Adipocyte (in vitro differentiated cells): ENCODE measurements around the gene GARIN1A.
A peak's percentile ranks its signal among the peaks of the same experiment; 100 is the strongest.
"Not testable (repeated sequence)": the region's sequence is repeated elsewhere in the genome, so short reads cannot be mapped to it uniquely, and the experiment has no call there.

ENCODE experiments used
- DNase-seq: peaks from one replicate; pipeline ENCODE4 v3.0.0-alpha.2; 2015; ENCODE audit warnings: low read depth
- H3K27me3 ChIP-seq: replicated peaks from 2 replicates; pipeline ENCODE4 v1.7.0; 2013; ENCODE audit warnings: mild to moderate bottlenecking, low read length, moderate library complexity; ENCODE audit not compliant: control insufficient read depth, insufficient read depth
- H3K36me3 ChIP-seq: 2 replicates; pipeline ENCODE4 v1.7.0; 2013; ENCODE audit warnings: low read length, mild to moderate bottlenecking, moderate library complexity; ENCODE audit not compliant: control insufficient read depth, insufficient read depth, severe bottlenecking
- H3K4me1 ChIP-seq: 2 replicates; pipeline ENCODE4 v1.7.0; 2013; ENCODE audit warnings: mild to moderate bottlenecking, low read length, moderate library complexity; ENCODE audit not compliant: control insufficient read depth, insufficient read depth
- H3K4me3 ChIP-seq: 2 replicates; pipeline ENCODE4 v1.7.0; 2013; ENCODE audit warnings: mild to moderate bottlenecking, low read length, moderate library complexity
- H3K9ac ChIP-seq: 2 replicates; pipeline ENCODE4 v1.7.0; 2013; ENCODE audit warnings: mild to moderate bottlenecking, low read length, moderate library complexity
- H3K9me3 ChIP-seq: 2 replicates; pipeline ENCODE4 v1.7.0; 2013; ENCODE audit warnings: mild to moderate bottlenecking, low read length, moderate library complexity; ENCODE audit not compliant: control insufficient read depth

The GARIN1A gene

GRCh38 chr7:128683738-128684137 lies 11.6 kb downstream of the GARIN1A start:
- H3K9me3 ChIP-seq, DNase-seq, H3K4me3 ChIP-seq, H3K4me1 ChIP-seq, H3K27me3 ChIP-seq, H3K9ac ChIP-seq: not testable (repeated sequence)
- peaks cover 77% of the 10 kb centered on the region for H3K36me3 ChIP-seq

- no peak for DNase-seq
Observed at GRCh38 chr7:128687131-128687530, 15.0 kb downstream of the GARIN1A start.

GRCh38 chr7:128688492-128688891 lies 16.4 kb downstream of the GARIN1A start:
- H3K4me1 ChIP-seq, result no peaks in the 10 kb centered on the region
- H3K4me3 ChIP-seq, result no peak overlapping the region
- DNase-seq, result no peak
- H3K36me3 ChIP-seq, result peaks cover 38% of the 10 kb centered on the region
- no peak overlapping the region for H3K9ac ChIP-seq
- no peaks in the 10 kb centered on the region for H3K9me3 ChIP-seq
- no peaks in the 10 kb centered on the region for H3K27me3 ChIP-seq

More at GRCh38 chr7:128687131-128687530, 15.0 kb downstream of the GARIN1A start:
- Histone ChIP-seq H3K27me3 (no peaks in the 10 kb centered on the region), H3K9ac (no peak overlapping the region), H3K4me1 (no peaks in the 10 kb centered on the region), H3K9me3 (no peaks in the 10 kb centered on the region), H3K36me3 (peaks cover 52% of the 10 kb centered on the region), H3K4me3 (no peak overlapping the region)

- not testable (repeated sequence) for H3K4me1 ChIP-seq, H3K9me3 ChIP-seq, H3K4me3 ChIP-seq, DNase-seq, H3K9ac ChIP-seq, H3K27me3 ChIP-seq
- H3K36me3 ChIP-seq, result peaks cover 30% of the 10 kb centered on the region
Observed at GRCh38 chr7:128689161-128689935, 17.3 kb downstream of the GARIN1A start.

GRCh38 chr7:128691227-128691626 lies 19.1 kb downstream of the GARIN1A start:
- H3K36me3 ChIP-seq, result peaks cover 14% of the 10 kb centered on the region
- H3K4me3 ChIP-seq, result no peak overlapping the region
- no peaks in the 10 kb centered on the region for H3K4me1 ChIP-seq
- no peak for DNase-seq
- no peaks in the 10 kb centered on the region for H3K9me3 ChIP-seq
- no peaks in the 10 kb centered on the region for H3K27me3 ChIP-seq
- no peak overlapping the region for H3K9ac ChIP-seq

GRCh38 chr7:128692623-128693270 lies 20.7 kb downstream of the GARIN1A start:
- Histone ChIP-seq H3K4me1 (peaks cover 9% of the 10 kb centered on the region), H3K36me3 (peaks cover under 1% of the 10 kb centered on the region), H3K4me3 (no peak overlapping the region), H3K9me3 (no peaks in the 10 kb centered on the region), H3K9ac (no peak overlapping the region), H3K27me3 (no peaks in the 10 kb centered on the region)
- no peak for DNase-seq

GRCh38 chr7:128693373-128694015 lies 21.4 kb downstream of the GARIN1A start:
- Histone ChIP-seq H3K36me3 (no peaks in the 10 kb centered on the region), H3K4me3 (no peak overlapping the region), H3K9me3 (no peaks in the 10 kb centered on the region), H3K27me3 (no peaks in the 10 kb centered on the region), H3K9ac (no peak overlapping the region), H3K4me1 (peaks cover 10% of the 10 kb centered on the region)
- DNase-seq, result no peak

GRCh38 chr7:128694738-128695137 lies 22.6 kb downstream of the GARIN1A start:
- no peak overlapping the region for H3K4me3 ChIP-seq
- peaks cover 10% of the 10 kb centered on the region for H3K4me1 ChIP-seq
- H3K27me3 ChIP-seq, result no peaks in the 10 kb centered on the region
- DNase-seq, result no peak
- no peak overlapping the region for H3K9ac ChIP-seq
- no peaks in the 10 kb centered on the region for H3K36me3 ChIP-seq
- H3K9me3 ChIP-seq, result no peaks in the 10 kb centered on the region

GRCh38 chr7:128697302-128697905 lies 25.3 kb downstream of the GARIN1A start:
- H3K9ac ChIP-seq, result peak overlapping the region; percentile 84
- no peaks in the 10 kb centered on the region for H3K9me3 ChIP-seq
- peaks cover 10% of the 10 kb centered on the region for H3K4me1 ChIP-seq
- DNase-seq, result peak; percentile 66
- no peaks in the 10 kb centered on the region for H3K27me3 ChIP-seq
- no peaks in the 10 kb centered on the region for H3K36me3 ChIP-seq
- H3K4me3 ChIP-seq, result peak overlapping the region; percentile 84

GRCh38 chr7:128699196-128699712 lies 27.2 kb downstream of the GARIN1A start:
- peaks cover 14% of the 10 kb centered on the region for H3K4me1 ChIP-seq
- H3K9me3 ChIP-seq, result no peaks in the 10 kb centered on the region
- no peak overlapping the region for H3K9ac ChIP-seq
- DNase-seq, result no peak
- no peaks in the 10 kb centered on the region for H3K36me3 ChIP-seq
- H3K4me3 ChIP-seq, result no peak overlapping the region
- H3K27me3 ChIP-seq, result no peaks in the 10 kb centered on the region

- no peak for DNase-seq
Observed at GRCh38 chr7:128699895-128700294, 27.8 kb downstream of the GARIN1A start.

More at GRCh38 chr7:128699895-128700294, 27.8 kb downstream of the GARIN1A start:
- no peak overlapping the region for H3K9ac ChIP-seq
- H3K27me3 ChIP-seq, result no peaks in the 10 kb centered on the region
- H3K4me1 ChIP-seq, result peaks cover 18% of the 10 kb centered on the region
- H3K36me3 ChIP-seq, result no peaks in the 10 kb centered on the region
- no peak overlapping the region for H3K4me3 ChIP-seq
- H3K9me3 ChIP-seq, result no peaks in the 10 kb centered on the region
